Stimulated activated naive B cell treated with anti-CD40 and anti-IgM and Interleukin-4, amounts not matched to agents 10 μg/mL and 1 μg/mL and 100 μg/mL, for 72 hours (primary cell): ENCODE measurements around the gene MAN2A1.

Experiments
- ATAC-seq, 2 donors: fragments of 150-1000 bp; cut with Tn5 transposase; replicated peaks; 2 replicates each; pipeline ENCODE4 v1.10.0; 2021; ENCODE audit warnings: moderate library complexity in 1 of 2
- DNase-seq: peaks from one replicate; pipeline ENCODE4 v3.0.0; 2021
- H3K27ac Mint-ChIP-seq: one replicate; pipeline ENCODE4 v1.8.0; 2022; ENCODE audit warnings: mild to moderate bottlenecking, mixed read lengths
- H3K27me3 Mint-ChIP-seq, 2 donors: one replicate each; pipeline ENCODE4 v1.8.0; 2022; ENCODE audit warnings: mixed read lengths in 2 of 2
- H3K36me3 Mint-ChIP-seq, 2 donors: one replicate each; pipeline ENCODE4 v1.8.0; 2022; ENCODE audit warnings: mixed read lengths in 2 of 2, mild to moderate bottlenecking in 1 of 2
- H3K4me1 Mint-ChIP-seq, 2 donors: one replicate each; pipeline ENCODE4 v1.8.0; 2022; ENCODE audit warnings: mixed read lengths in 2 of 2, mild to moderate bottlenecking in 1 of 2
- H3K4me3 Mint-ChIP-seq, 2 donors: one replicate each; pipeline ENCODE4 v1.8.0; 2022; ENCODE audit warnings: mild to moderate bottlenecking in 2 of 2, mixed read lengths in 2 of 2, moderate library complexity in 1 of 2
- H3K9me3 Mint-ChIP-seq, 2 donors: one replicate each; pipeline ENCODE4 v1.8.0; 2022; ENCODE audit warnings: mixed read lengths in 2 of 2, mild to moderate bottlenecking in 1 of 2

The MAN2A1 gene

GRCh38 chr5:109668237-109668636 lies 21.5 kb upstream of the MAN2A1 start:
- Mint-ChIP-seq H3K4me3 (no peak overlapping the region), H3K27me3 (peaks cover 0 to 16% of the 10 kb centered on the region in 2 donors), H3K36me3 (no peaks in the 10 kb centered on the region), H3K9me3 (no peaks in the 10 kb centered on the region), H3K27ac (no peak overlapping the region), H3K4me1 (peaks cover 0 to 2% of the 10 kb centered on the region in 2 donors)
- no peak for ATAC-seq
- DNase-seq, result no peak

GRCh38 chr5:109668668-109669422 lies 20.9 kb upstream of the MAN2A1 start:
- Mint-ChIP-seq H3K4me3 (no peak overlapping the region), H3K9me3 (no peaks in the 10 kb centered on the region), H3K4me1 (peaks cover 0 to 2% of the 10 kb centered on the region in 2 donors), H3K36me3 (no peaks in the 10 kb centered on the region), H3K27me3 (peaks cover 2 to 16% of the 10 kb centered on the region in 2 donors), H3K27ac (no peak overlapping the region)
- ATAC-seq, result peak in 1 of 2 donors; percentile 19
- no peak for DNase-seq

- Mint-ChIP-seq H3K36me3 (no peaks in the 10 kb centered on the region), H3K9me3 (no peaks in the 10 kb centered on the region), H3K27ac (no peak overlapping the region), H3K4me1 (peaks cover 0 to 2% of the 10 kb centered on the region in 2 donors), H3K4me3 (no peak overlapping the region), H3K27me3 (peaks cover 8 to 16% of the 10 kb centered on the region in 2 donors)
- DNase-seq (no peak), ATAC-seq (no peak)
Observed at GRCh38 chr5:109669991-109670706, 19.6 kb upstream of the MAN2A1 start.

- Mint-ChIP-seq H3K36me3 (no peaks in the 10 kb centered on the region), H3K4me3 (no peak overlapping the region), H3K4me1 (peaks cover 0 to 2% of the 10 kb centered on the region in 2 donors), H3K27ac (no peak overlapping the region), H3K9me3 (no peaks in the 10 kb centered on the region), H3K27me3 (peaks cover 16 to 22% of the 10 kb centered on the region in 2 donors)
- DNase-seq, result no peak
- ATAC-seq, result no peak
Observed at GRCh38 chr5:109671136-109671535, 18.6 kb upstream of the MAN2A1 start.

GRCh38 chr5:109674596-109674995 lies 15.1 kb upstream of the MAN2A1 start:
- Mint-ChIP-seq H3K27me3 (peaks cover 17 to 22% of the 10 kb centered on the region in 2 donors), H3K4me1 (no peaks in the 10 kb centered on the region), H3K27ac (no peak overlapping the region), H3K9me3 (no peaks in the 10 kb centered on the region), H3K4me3 (no peak overlapping the region), H3K36me3 (no peaks in the 10 kb centered on the region)
- DNase-seq, result no peak
- no peak for ATAC-seq

- Mint-ChIP-seq H3K36me3 (no peaks in the 10 kb centered on the region), H3K27me3 (peaks cover 12 to 22% of the 10 kb centered on the region in 2 donors), H3K4me3 (no peak overlapping the region), H3K4me1 (no peaks in the 10 kb centered on the region), H3K27ac (no peak overlapping the region), H3K9me3 (no peaks in the 10 kb centered on the region)
- ATAC-seq (no peak), DNase-seq (no peak)
Observed at GRCh38 chr5:109676920-109677319, 12.8 kb upstream of the MAN2A1 start.

GRCh38 chr5:109678447-109678846 lies 11.3 kb upstream of the MAN2A1 start:
- Mint-ChIP-seq H3K36me3 (no peaks in the 10 kb centered on the region), H3K4me1 (no peaks in the 10 kb centered on the region), H3K27me3 (peaks cover 6 to 26% of the 10 kb centered on the region in 2 donors), H3K9me3 (no peaks in the 10 kb centered on the region), H3K4me3 (no peak overlapping the region), H3K27ac (no peak overlapping the region)
- no peak for ATAC-seq
- DNase-seq, result no peak

GRCh38 chr5:109681763-109682162 lies 8.0 kb upstream of the MAN2A1 start:
- no peaks in the 10 kb centered on the region for H3K9me3 Mint-ChIP-seq
- no peak for ATAC-seq
- H3K27ac Mint-ChIP-seq, result no peak overlapping the region
- no peaks in the 10 kb centered on the region for H3K36me3 Mint-ChIP-seq
- H3K4me1 Mint-ChIP-seq, result no peaks in the 10 kb centered on the region
- H3K27me3 Mint-ChIP-seq, result peaks cover 0 to 10% of the 10 kb centered on the region in 2 donors
- no peak for DNase-seq
- no peak overlapping the region for H3K4me3 Mint-ChIP-seq

- H3K27me3 Mint-ChIP-seq, result peaks cover 0 to 7% of the 10 kb centered on the region in 2 donors
- H3K9me3 Mint-ChIP-seq, result no peaks in the 10 kb centered on the region
- H3K36me3 Mint-ChIP-seq, result no peaks in the 10 kb centered on the region
- ATAC-seq (no peak), DNase-seq (no peak)
- H3K27ac Mint-ChIP-seq, result no peak overlapping the region
- H3K4me3 Mint-ChIP-seq, result no peak overlapping the region
- H3K4me1 Mint-ChIP-seq, result no peaks in the 10 kb centered on the region
Observed at GRCh38 chr5:109682383-109682782, 7.3 kb upstream of the MAN2A1 start.

GRCh38 chr5:109685916-109686315 lies 3.8 kb upstream of the MAN2A1 start:
- no peaks in the 10 kb centered on the region for H3K9me3 Mint-ChIP-seq
- no peak overlapping the region for H3K27ac Mint-ChIP-seq
- ATAC-seq, result no peak
- H3K36me3 Mint-ChIP-seq, result peaks cover under 1 to 1% of the 10 kb centered on the region in 2 donors
- H3K27me3 Mint-ChIP-seq, result peaks cover 0 to 7% of the 10 kb centered on the region in 2 donors
- peaks cover 3 to 4% of the 10 kb centered on the region in 2 donors for H3K4me1 Mint-ChIP-seq
- H3K4me3 Mint-ChIP-seq, result no peak overlapping the region
- no peak for DNase-seq

- H3K4me1 Mint-ChIP-seq, result peaks cover 20 to 22% of the 10 kb centered on the region in 2 donors
- peak; percentile 28 for DNase-seq
- peaks cover 0 to 3% of the 10 kb centered on the region in 2 donors for H3K27me3 Mint-ChIP-seq
- peak overlapping the region; percentile 97 for H3K27ac Mint-ChIP-seq
- no peaks in the 10 kb centered on the region for H3K9me3 Mint-ChIP-seq
- peak overlapping the region; percentile 88 to 98 for H3K4me3 Mint-ChIP-seq
- peak; percentile 1 to 2 for ATAC-seq
- peaks cover 8 to 12% of the 10 kb centered on the region in 2 donors for H3K36me3 Mint-ChIP-seq
Observed at GRCh38 chr5:109688630-109688969, 1.1 kb upstream of the MAN2A1 start.

- Mint-ChIP-seq H3K4me3 (peak overlapping the region; percentile 88 to 98), H3K9me3 (no peaks in the 10 kb centered on the region), H3K4me1 (peaks cover 23 to 28% of the 10 kb centered on the region in 2 donors), H3K27me3 (peaks cover 0 to 3% of the 10 kb centered on the region in 2 donors), H3K36me3 (peaks cover 8 to 16% of the 10 kb centered on the region in 2 donors), H3K27ac (peak overlapping the region; percentile 97)
- peak; percentile 80 for DNase-seq
- peak; percentile 80 to 82 for ATAC-seq
Observed at GRCh38 chr5:109688970-109689739, 572 bp upstream of the MAN2A1 start.

GRCh38 chr5:109690242-109690974 lies 681 bp downstream of the MAN2A1 start:
- H3K27me3 Mint-ChIP-seq, result peaks cover 0 to 3% of the 10 kb centered on the region in 2 donors
- DNase-seq (peak; percentile 27), ATAC-seq (peak; percentile 4 to 6)
- H3K36me3 Mint-ChIP-seq, result peaks cover 13 to 24% of the 10 kb centered on the region in 2 donors
- H3K27ac Mint-ChIP-seq, result peak overlapping the region; percentile 97
- H3K4me1 Mint-ChIP-seq, result peaks cover 33 to 40% of the 10 kb centered on the region in 2 donors
- no peaks in the 10 kb centered on the region for H3K9me3 Mint-ChIP-seq
- peak overlapping the region; percentile 88 to 98 for H3K4me3 Mint-ChIP-seq
